Effector memory CD4-positive, alpha-beta T cell (primary cell): ENCODE results near the gene ZNF625.
"Not testable (repeated sequence)": the region's sequence is repeated elsewhere in the genome, so short reads cannot be mapped to it uniquely, and the experiment has no call there.

Source experiments
- DNase-seq, 3 donors: peaks; one replicate each; pipeline ENCODE4 v3.0.0-alpha.2; 2020
- H3K27ac ChIP-seq: 2 replicates; pipeline ENCODE4 v1.7.0; 2013; ENCODE audit warnings: mild to moderate bottlenecking, low read length, moderate library complexity; ENCODE audit not compliant: insufficient read depth, poor library complexity, severe bottlenecking
- H3K27me3 ChIP-seq: replicated peaks from 2 replicates; pipeline ENCODE4 v1.7.0; 2013; ENCODE audit warnings: mild to moderate bottlenecking, low read length; ENCODE audit not compliant: insufficient read depth, control insufficient read depth, poor library complexity, severe bottlenecking
- H3K36me3 ChIP-seq: 2 replicates; pipeline ENCODE4 v1.7.0; 2013; ENCODE audit warnings: mild to moderate bottlenecking, low read length, moderate library complexity; ENCODE audit not compliant: control insufficient read depth, insufficient read depth
- H3K4me1 ChIP-seq: 2 replicates; pipeline ENCODE4 v1.7.0; 2013; ENCODE audit warnings: low read length, mild to moderate bottlenecking; ENCODE audit not compliant: control insufficient read depth, insufficient read depth, poor library complexity, severe bottlenecking
- H3K4me3 ChIP-seq: 2 replicates; pipeline ENCODE4 v1.7.0; 2013; ENCODE audit warnings: low read length, low read depth, mild to moderate bottlenecking; ENCODE audit not compliant: insufficient read depth, poor library complexity, severe bottlenecking
- H3K9me3 ChIP-seq: 2 replicates; pipeline ENCODE4 v1.7.0; 2013; ENCODE audit warnings: mild to moderate bottlenecking, low read length, moderate library complexity; ENCODE audit not compliant: control insufficient read depth

Gene ZNF625

DNA sequence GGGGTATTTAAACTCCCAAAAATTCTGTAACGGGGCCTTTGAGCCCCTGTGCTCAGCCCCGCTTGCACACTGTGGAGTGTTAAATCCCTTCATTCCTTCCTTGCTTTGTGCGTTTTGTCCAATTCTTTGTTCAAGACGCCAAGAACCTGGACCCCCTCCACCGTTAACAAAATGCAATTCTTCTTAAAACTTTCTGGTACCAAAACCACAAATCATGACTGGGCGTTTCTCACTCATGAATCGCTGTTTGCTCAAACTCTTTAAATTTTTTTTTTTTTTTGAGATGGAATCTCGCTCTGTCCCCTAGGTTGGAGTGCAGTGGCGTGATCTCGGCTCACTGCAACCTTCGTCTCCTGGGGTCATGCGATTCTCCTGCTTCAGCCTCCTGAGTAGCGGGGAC, 17.3 kb downstream of the ZNF625 start:
- DNase-seq: no peak

GRCh38 chr19:12137221-12137940, 19.2 kb downstream of the ZNF625 start:
- no peak overlapping the region for H3K4me3 ChIP-seq
- DNase-seq: no peak
- peaks cover 34% of the 10 kb centered on the region for H3K36me3 ChIP-seq
- H3K4me1 ChIP-seq: peaks cover 17% of the 10 kb centered on the region
- H3K27me3 ChIP-seq: no peaks in the 10 kb centered on the region
- peaks cover 5% of the 10 kb centered on the region for H3K9me3 ChIP-seq
- no peak overlapping the region for H3K27ac ChIP-seq

More for the DNA sequence above, 17.3 kb downstream of the ZNF625 start:
- H3K4me3 ChIP-seq: peak overlapping the region; percentile 92
- H3K27ac ChIP-seq: no peak overlapping the region
- no peaks in the 10 kb centered on the region for H3K9me3 ChIP-seq
- peaks cover 17% of the 10 kb centered on the region for H3K4me1 ChIP-seq
- H3K36me3 ChIP-seq: peaks cover 16% of the 10 kb centered on the region
- H3K27me3 ChIP-seq: no peaks in the 10 kb centered on the region

- H3K4me3 ChIP-seq: no peak overlapping the region
- H3K27me3 ChIP-seq: no peaks in the 10 kb centered on the region
- no peaks in the 10 kb centered on the region for H3K4me1 ChIP-seq
- H3K9me3 ChIP-seq: peaks cover 14% of the 10 kb centered on the region
- H3K27ac ChIP-seq: no peak overlapping the region
- no peak for DNase-seq
- H3K36me3 ChIP-seq: peaks cover 37% of the 10 kb centered on the region
Observed at GRCh38 chr19:12133069-12133468, 23.5 kb downstream of the ZNF625 start.

DNA sequence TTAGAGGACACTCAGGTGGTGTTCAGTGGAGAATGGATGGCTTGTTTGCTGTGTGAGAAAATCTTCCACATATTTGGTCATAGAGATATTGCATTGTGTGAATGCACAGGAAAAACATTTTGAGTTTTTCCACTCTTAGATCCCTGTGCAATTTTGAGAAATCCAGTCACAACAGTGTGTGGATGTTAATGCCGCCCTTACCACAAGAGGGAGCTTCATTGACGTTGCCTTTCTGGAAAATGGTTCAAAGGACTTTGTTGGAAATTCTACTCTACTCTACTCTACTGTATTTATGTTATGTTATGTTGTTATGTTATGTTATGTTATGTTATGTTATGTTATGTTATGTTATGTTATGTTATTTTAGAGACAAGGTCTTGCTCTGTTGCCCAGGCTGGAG, 29.8 kb downstream of the ZNF625 start:
- Histone ChIP-seq H3K27ac (no peak overlapping the region), H3K4me3 (no peak overlapping the region), H3K9me3 (peaks cover 5% of the 10 kb centered on the region), H3K27me3 (no peaks in the 10 kb centered on the region), H3K36me3 (no peaks in the 10 kb centered on the region), H3K4me1 (no peaks in the 10 kb centered on the region)
- no peak for DNase-seq

DNA sequence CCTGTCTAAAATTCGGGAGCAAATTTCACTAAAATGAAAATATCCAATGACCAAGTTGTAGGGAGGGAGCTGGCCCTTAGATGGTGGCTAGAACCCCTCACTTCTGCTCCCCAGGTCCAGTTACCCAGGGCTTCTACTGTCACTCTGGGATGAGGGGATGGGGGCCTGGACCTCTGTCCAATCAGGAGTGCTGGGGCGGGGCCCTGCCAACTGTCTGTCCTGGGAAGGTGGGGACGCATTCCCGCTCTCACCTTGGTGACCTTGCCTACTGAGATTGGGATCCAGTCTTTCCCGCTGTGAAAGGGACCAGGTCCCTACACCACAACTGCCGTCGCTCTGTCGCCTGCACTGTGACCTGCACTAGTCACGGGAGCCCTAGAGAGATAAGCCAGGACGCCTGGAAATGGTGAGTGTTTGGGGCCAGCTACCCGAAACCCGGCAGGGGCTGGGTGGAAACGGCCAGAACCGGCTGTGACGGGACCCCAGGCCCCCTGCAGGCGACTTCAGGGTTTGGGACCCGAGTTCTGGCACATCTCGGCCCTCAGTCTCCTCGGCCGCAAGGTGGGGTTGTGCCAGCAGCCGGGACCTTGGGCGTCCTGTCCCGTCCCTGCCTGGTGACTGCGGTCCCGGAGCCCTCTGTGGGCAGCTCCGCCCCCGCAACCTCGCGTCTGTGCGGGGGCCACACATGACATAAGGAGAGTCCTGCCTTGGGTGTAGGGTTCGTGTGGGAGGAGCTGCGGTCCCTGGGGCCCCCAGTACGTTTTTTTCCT, 39.1 kb downstream of the ZNF625 start:
- Histone ChIP-seq H3K4me3 (no peak overlapping the region), H3K9me3 (no peaks in the 10 kb centered on the region), H3K27ac (no peak overlapping the region), H3K27me3 (no peaks in the 10 kb centered on the region), H3K4me1 (no peaks in the 10 kb centered on the region), H3K36me3 (no peaks in the 10 kb centered on the region)
- DNase-seq: no peak

DNA sequence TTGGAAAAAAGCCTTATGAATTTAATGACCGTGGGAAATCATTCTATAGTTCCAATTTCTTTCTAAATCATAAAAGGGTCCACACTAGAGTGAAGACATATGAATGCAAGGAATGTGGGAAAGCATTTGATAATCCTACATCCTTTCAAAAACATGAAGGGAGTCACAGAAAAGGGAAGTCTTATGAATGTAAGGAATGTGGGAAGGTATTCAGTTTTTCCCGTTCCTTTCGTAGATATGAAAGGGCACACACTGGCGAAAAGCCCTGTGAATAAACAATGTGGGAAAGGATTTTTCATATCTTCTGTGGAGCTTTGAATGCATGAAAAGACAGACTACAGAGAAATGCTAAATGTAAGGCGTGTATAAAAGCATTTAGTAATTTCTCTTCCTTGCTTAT, 43.4 kb downstream of the ZNF625 start:
- Histone ChIP-seq H3K27ac (no peak overlapping the region), H3K36me3 (no peaks in the 10 kb centered on the region), H3K4me1 (no peaks in the 10 kb centered on the region), H3K4me3 (no peak overlapping the region), H3K27me3 (no peaks in the 10 kb centered on the region), H3K9me3 (no peaks in the 10 kb centered on the region)
- no peak for DNase-seq

DNA sequence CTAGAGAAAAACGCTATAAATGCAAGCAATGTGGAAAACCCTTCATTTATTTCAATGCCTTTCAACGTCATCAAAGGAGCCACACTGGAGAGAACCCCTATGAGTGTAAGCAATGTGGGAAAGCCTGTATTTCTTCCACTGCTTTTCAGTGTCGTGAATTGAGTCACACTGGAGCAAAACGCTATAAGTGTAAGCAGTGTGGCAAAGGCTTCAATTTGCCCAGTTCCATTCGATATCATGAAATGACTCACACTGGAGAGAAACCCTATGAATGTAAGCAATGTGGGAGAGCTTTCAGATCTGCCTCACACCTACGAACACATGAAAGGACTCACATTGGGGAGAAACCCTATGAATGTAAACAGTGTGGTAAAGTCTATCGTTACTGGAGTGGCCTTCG, 43.8 kb downstream of the ZNF625 start:
- no peaks in the 10 kb centered on the region for H3K27me3 ChIP-seq
- DNase-seq: no peak
- no peaks in the 10 kb centered on the region for H3K4me1 ChIP-seq
- H3K9me3 ChIP-seq: no peaks in the 10 kb centered on the region
- no peaks in the 10 kb centered on the region for H3K36me3 ChIP-seq
- H3K27ac ChIP-seq: no peak overlapping the region
- H3K4me3 ChIP-seq: no peak overlapping the region

GRCh38 chr19:12111943-12112637, 44.4 kb downstream of the ZNF625 start:
- Histone ChIP-seq H3K9me3 (no peaks in the 10 kb centered on the region), H3K27me3 (no peaks in the 10 kb centered on the region), H3K36me3 (no peaks in the 10 kb centered on the region), H3K27ac (no peak overlapping the region), H3K4me3 (no peak overlapping the region), H3K4me1 (no peaks in the 10 kb centered on the region)
- DNase-seq: no peak

GRCh38 chr19:12111176-12111575, 45.4 kb downstream of the ZNF625 start:
- no peak for DNase-seq
- Histone ChIP-seq H3K27ac (no peak overlapping the region), H3K4me1 (no peaks in the 10 kb centered on the region), H3K36me3 (no peaks in the 10 kb centered on the region), H3K4me3 (no peak overlapping the region), H3K9me3 (no peaks in the 10 kb centered on the region), H3K27me3 (no peaks in the 10 kb centered on the region)

DNA sequence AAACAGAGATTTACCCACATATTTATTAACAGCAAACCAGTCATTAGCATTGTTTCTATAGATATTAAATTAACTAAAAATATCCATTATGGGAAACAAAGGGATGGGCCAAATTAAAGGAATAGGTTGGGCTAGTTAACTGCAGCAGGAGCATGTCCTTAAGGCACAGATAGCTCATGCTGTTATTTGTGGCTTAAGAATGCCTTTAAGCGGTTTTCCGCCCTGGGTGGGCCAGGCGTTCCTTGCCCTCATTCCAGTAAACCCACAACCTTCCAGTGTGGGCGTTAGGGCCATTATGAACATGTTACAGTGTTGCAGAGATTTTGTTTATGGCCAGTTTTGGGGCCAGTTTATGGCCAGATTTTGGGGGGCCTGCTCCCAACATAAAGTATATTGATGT, 52.6 kb downstream of the ZNF625 start:
- not testable (repeated sequence) for H3K27ac ChIP-seq, H3K4me1 ChIP-seq, DNase-seq, H3K9me3 ChIP-seq, H3K27me3 ChIP-seq, H3K36me3 ChIP-seq, H3K4me3 ChIP-seq
